ENCODE results near the gene TMX2.
A peak's percentile ranks its signal among the peaks of the same experiment; 100 is the strongest.

The TMX2 gene

DNA sequence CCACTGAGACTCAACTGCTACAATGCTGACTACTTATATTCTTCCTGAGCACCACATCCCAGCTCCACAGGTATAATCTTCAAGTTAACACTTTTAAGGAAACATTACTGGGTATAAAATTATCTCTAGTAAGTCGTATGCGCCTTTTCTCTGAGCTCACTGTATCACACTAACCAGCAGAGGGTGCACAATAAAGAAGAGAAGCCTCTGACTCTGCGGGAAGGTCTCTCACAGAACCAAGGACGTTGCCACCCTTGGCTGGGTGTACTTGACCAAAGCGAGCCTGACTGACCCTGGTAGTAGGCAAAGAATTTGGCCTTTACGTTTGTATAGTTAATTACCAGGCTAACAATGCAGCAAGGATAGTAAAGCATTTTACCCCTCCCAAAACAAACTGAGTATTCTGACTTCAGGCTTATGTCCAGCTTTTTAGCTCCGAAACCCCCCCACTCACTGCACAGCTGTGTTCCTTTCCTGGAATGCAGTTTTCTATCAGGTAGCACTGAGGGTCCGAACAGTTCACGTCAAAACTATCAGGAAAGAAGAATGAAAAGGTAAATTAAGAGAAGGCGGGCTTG lies 39.4 kb downstream of the TMX2 start, which contains the start of gene BTBD18:
BTBD18 (minus strand) TSS at position 144 of the 578 bp plus-strand sequence. CDS start 631 bp downstream, outside the sequence.
- FAIRE-seq (peak; percentile 80), DNase-seq (ENCODE audit: insufficient read length) (no peak)
- TF ChIP-seq POLR2A (IDR thresholded peaks at IDR 0.05; ENCODE audit: low read depth, low read length) (no peak), TAF1 (IDR thresholded peaks at IDR 0.05; ENCODE audit: borderline replicate concordance, low read depth, low read length) (no peak)

DNA sequence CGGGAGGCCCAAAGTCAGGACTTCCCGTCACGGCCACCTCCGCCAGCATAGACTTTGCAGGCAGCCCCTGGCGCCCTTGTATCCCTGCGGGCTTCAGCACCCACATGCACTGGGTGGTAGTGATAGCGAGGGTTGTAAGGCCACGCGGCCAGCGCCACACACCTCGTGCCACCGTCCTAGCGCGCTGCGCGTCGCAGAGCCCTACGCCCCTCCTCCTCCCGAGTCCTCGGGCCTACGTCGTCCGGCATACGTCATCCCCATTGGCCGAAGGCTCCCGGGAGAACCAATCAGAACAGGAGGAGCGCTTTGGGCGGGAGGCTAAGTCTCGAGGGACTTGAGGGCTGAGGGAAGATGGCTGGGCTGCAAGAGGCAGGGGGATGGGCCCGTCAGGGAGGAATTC lies 40.6 kb downstream of the TMX2 start:
- no peak for TF ChIP-seq TAF1 (IDR thresholded peaks at IDR 0.05; ENCODE audit: borderline replicate concordance, low read depth, low read length)
- no peak for TF ChIP-seq POLR2A (IDR thresholded peaks at IDR 0.05; ENCODE audit: low read depth, low read length)
- TF ChIP-seq POLR2AphosphoS5 (IDR thresholded peaks at IDR 0.05; ENCODE audit: low read depth, low read length): no peak
- DNase-seq (ENCODE audit: insufficient read length) (no peak), FAIRE-seq (no peak)

DNA sequence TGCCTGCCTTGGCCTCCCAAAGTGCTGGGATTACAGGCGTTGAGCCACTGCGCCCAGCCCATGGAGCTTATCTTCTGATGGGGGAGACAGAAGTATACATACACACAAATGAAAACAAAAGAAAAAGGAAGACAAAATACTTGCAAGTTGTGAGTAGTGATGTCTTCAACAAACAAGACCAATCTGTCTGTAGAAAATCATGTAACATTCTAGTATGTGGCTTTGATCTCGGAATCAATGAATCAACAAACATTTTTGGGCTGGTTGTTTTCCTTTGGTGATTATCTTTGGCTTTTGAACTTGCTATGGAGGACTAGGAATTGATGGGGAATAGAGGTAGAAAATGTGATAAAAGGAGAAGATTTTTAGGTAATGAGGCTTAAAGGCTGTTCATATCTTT lies 45.8 kb downstream of the TMX2 start:
- no peak for DNase-seq (ENCODE audit: insufficient read length)
- TF ChIP-seq POLR2AphosphoS5 (IDR thresholded peaks at IDR 0.05; ENCODE audit: low read depth, low read length): no peak
- TF ChIP-seq POLR2A (IDR thresholded peaks at IDR 0.05; ENCODE audit: low read depth, low read length): no peak
- no peak for TF ChIP-seq TAF1 (IDR thresholded peaks at IDR 0.05; ENCODE audit: borderline replicate concordance, low read depth, low read length)
- no peak for FAIRE-seq

DNA sequence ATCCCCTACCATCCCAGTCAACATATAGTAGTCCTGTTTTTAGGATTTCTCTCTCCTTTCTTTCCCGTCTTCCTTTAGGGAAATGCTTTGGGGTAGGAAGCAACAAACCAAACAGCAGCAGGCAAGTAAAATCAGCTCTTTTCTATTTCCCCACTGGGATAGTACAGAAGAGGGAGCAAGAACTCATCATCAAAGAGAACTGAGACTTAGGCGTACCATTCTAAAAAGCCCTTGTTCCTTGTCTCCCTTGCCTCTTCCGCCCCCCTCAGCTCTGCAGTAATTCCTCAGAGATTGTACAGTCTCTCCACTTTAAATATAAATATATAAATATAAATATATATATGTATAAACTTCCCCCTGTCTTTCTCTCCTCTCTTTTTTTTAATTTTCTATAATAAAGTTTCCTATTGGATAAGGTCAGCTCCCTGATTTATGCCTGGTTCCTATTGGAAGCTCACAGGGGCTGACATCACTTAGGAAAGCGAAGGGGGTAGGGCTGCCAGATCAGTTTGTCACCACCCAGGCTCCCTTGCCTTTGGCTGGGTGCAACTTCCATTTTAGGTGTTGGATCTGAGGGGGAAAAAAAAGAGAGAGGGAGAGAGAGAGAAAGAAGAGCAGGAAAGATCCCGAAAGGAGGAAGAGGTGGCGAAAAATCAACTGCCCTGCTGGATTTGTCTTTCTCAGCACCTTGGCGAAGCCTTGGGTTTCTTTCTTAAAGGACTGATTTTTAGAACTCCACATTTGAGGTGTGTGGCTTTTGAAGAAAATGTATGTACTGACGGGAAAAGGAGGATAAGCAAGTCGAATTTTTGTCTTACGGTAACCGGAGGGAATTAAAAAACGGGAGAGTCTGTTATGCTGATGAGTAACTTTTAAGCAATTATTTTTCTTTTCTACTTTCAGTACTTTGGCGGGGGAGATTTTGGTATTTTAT lies 49.2 kb downstream of the TMX2 start, which contains the start of gene CTNND1:
CTNND1 (plus strand) TSS at position 502 of the 934 bp plus-strand sequence. CDS start 29,677 bp downstream, outside the sequence.
- TF ChIP-seq POLR2AphosphoS5 (IDR thresholded peaks at IDR 0.05; ENCODE audit: low read depth, low read length): no peak
- TF ChIP-seq POLR2A (IDR thresholded peaks at IDR 0.05; ENCODE audit: low read depth, low read length): peak; percentile 37; the same call in 1 of the 2 replicates
- FAIRE-seq (peak; percentile 61), DNase-seq (ENCODE audit: insufficient read length) (peak; percentile 59)

DNA sequence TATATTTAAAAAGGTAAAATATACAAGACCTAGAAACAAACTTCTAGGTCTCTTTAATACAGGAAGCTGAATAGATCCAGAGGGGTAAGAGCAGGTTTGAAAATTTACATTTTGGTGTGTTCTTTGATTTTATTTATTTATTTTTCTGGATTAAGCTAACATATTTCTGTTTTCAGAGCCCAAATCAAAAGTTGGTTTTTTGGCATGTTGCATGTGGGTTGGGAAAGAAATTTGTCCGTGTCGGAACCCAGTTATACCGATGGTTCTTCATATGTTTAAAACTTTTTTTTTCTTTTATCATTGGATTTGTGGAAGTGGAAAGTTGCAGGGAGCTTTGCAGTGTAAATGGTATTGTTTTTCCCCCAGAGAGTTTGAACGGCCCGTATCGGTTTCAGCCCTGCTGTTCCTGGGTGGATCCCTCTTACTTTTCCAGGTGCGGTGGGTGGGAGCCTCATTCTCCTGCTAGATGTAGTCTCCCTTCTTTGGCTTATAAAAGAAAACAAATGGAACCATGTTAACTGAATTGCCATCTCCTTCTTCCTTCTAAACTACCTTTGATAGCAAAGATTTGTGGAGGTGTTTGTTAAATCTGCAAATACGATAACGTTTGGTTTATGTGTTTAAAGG lies 50.0 kb downstream of the TMX2 start:
- TF ChIP-seq POLR2A (IDR thresholded peaks at IDR 0.05; ENCODE audit: low read depth, low read length): no peak
- TF ChIP-seq TAF1 (IDR thresholded peaks at IDR 0.05; ENCODE audit: borderline replicate concordance, low read depth, low read length): no peak
- TF ChIP-seq POLR2AphosphoS5 (IDR thresholded peaks at IDR 0.05; ENCODE audit: low read depth, low read length): no peak
- no peak for FAIRE-seq
- no peak for DNase-seq (ENCODE audit: insufficient read length)

DNA sequence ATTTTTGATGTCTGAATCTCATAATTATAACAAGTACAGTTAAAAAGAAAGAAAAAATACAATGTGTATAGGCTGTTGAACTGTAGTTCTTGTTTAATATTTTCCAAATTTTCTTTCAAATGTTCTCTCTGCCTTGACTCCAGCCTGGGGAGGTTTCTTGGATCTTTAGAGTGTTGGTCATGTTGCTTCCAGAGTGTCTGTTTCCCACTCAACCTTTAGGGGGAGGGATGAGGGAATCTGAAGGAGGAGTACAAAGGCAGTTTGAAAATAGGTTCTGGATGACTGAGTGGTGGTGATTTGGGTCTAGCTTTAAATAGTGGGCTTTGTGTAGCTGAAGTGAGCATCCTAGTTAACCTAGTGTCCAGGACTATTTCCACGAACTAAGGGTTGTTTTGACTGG lies 51.2 kb downstream of the TMX2 start:
- FAIRE-seq (no peak), DNase-seq (ENCODE audit: insufficient read length) (no peak)
- TF ChIP-seq POLR2AphosphoS5 (IDR thresholded peaks at IDR 0.05; ENCODE audit: low read depth, low read length): no peak
- no peak for TF ChIP-seq TAF1 (IDR thresholded peaks at IDR 0.05; ENCODE audit: borderline replicate concordance, low read depth, low read length)
- no peak for TF ChIP-seq POLR2A (IDR thresholded peaks at IDR 0.05; ENCODE audit: low read depth, low read length)

DNA sequence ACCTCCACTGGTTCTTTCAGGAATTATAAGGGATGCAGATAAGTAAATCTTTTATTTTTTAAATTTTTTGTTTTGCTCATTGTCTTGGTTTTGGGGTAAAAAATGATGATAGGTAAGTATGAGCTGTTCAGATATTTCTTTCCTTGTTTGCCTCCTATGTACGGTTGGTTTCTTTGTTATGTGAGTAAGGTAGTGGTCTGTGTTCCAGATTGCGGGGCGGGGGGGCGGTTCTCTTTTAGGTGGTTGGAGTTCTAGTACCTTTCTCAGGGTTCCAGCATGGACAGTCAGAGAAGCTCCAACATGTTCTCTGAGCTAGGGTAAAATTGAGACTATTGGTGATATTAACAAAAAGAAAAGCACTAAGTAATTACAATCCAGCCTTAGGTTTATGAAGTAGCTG lies 51.6 kb downstream of the TMX2 start:
- DNase-seq (ENCODE audit: insufficient read length) (no peak), FAIRE-seq (no peak)
- TF ChIP-seq POLR2A (IDR thresholded peaks at IDR 0.05; ENCODE audit: low read depth, low read length) (no peak), POLR2AphosphoS5 (IDR thresholded peaks at IDR 0.05; ENCODE audit: low read depth, low read length) (no peak), TAF1 (IDR thresholded peaks at IDR 0.05; ENCODE audit: borderline replicate concordance, low read depth, low read length) (no peak)

DNA sequence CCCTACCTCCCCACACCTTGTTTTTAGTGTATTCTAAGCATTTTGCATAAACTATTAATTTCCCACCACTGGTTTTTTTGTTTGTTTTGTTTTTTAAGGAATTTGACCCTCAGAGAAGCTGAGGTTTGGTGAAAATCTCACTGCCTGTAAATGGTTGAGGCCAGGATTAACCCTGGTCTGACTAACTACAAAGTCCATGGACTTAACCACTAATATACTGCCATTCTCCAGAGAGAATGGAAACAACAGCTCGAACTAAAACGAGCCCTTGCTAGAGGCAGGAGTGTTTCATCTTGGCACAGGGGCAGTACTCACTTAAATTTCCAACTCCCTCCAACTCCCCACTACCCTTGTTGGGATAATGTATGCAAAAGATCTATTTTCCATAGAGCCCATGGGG lies 52.2 kb downstream of the TMX2 start:
- DNase-seq (ENCODE audit: insufficient read length) (no peak), FAIRE-seq (no peak)
- no peak for TF ChIP-seq TAF1 (IDR thresholded peaks at IDR 0.05; ENCODE audit: borderline replicate concordance, low read depth, low read length)

DNA sequence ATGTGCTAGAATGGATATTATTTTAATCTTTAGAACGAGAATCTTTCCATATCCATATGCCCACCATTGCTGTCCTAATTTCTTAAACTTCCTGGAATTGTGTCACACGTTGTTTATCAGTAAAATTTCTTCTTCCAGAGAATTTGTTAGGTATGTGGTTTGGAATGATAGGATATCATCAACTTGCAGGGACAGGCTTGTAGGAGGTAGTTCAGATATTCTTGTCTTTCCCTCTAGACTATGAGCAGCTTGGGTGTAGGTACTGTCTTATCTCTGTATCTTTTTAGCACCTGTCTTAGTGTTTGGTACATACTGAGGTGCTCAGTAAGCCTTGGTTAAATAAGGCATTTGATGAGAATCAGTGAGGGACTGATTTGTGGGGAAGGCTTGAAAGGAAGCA lies 52.6 kb downstream of the TMX2 start:
- DNase-seq (ENCODE audit: insufficient read length): no peak
- TF ChIP-seq POLR2AphosphoS5 (IDR thresholded peaks at IDR 0.05; ENCODE audit: low read depth, low read length) (no peak), POLR2A (IDR thresholded peaks at IDR 0.05; ENCODE audit: low read depth, low read length) (no peak)
- no peak for FAIRE-seq

DNA sequence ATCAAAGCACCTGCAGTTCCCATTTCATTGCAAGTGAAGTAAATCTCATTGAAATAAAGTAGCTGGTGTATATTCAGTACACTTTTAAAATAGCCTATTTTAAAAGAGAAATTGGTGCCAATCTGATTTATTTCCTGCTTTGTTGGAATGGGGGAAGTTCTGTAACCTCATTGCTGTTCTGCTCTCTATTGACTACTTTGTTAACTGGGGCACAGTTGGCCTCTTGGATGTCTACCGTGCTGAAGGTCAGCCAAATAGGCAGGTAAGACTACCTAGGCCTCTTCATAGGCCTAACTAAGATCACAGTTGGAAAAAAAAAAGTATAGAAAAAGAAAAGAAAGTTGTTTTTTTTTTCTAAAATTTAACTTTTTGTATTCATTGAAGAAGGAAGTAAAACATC lies 58.4 kb downstream of the TMX2 start:
- TF ChIP-seq POLR2A (IDR thresholded peaks at IDR 0.05; ENCODE audit: low read depth, low read length) (no peak), TAF1 (IDR thresholded peaks at IDR 0.05; ENCODE audit: borderline replicate concordance, low read depth, low read length) (no peak), POLR2AphosphoS5 (IDR thresholded peaks at IDR 0.05; ENCODE audit: low read depth, low read length) (no peak)
- FAIRE-seq (no peak), DNase-seq (ENCODE audit: insufficient read length) (no peak)

DNA sequence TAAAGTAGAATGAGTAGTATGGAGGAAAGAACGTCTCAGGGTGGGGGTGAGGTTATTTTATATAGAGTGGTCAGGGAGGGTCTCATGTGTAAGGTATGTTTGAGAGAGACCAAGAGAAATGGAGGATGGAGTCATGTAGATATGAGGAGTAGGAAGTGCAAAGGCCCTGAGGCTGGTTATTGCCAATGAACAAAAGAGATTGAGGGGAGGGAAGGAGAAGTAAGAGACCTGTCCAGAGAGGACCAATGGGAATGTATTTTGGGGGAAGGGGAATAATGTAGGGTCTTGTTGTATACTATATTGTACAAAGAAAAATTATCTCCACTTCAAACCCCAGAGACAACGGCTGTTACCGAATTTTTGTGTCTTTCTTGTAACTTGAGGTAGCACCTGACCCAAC lies 59.0 kb downstream of the TMX2 start:
- DNase-seq (ENCODE audit: insufficient read length) (no peak), FAIRE-seq (no peak)
- TF ChIP-seq POLR2AphosphoS5 (IDR thresholded peaks at IDR 0.05; ENCODE audit: low read depth, low read length) (no peak), TAF1 (IDR thresholded peaks at IDR 0.05; ENCODE audit: borderline replicate concordance, low read depth, low read length) (no peak), POLR2A (IDR thresholded peaks at IDR 0.05; ENCODE audit: low read depth, low read length) (no peak)

DNA sequence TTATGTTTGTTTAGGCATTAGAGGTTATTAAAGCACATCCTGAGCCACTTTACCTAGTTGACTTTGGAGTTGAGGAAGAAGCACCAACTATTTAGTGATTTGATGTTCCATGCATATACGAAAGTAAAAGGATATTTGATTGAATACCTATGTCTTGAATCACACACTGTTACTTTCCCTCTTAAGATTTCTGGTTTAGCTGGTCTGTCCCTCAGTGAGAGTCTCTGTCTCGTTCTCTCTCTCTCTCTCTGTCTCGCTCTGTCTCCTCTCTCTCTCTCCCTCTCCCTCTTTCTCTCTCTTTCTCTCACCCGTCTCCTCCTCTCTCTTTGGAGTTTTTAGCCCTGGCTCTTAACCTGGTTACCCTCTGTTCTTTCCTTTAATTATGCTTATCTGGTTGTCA lies 60.2 kb downstream of the TMX2 start:
- no peak for FAIRE-seq
- DNase-seq (ENCODE audit: insufficient read length): no peak
- TF ChIP-seq POLR2AphosphoS5 (IDR thresholded peaks at IDR 0.05; ENCODE audit: low read depth, low read length): no peak
- no peak for TF ChIP-seq TAF1 (IDR thresholded peaks at IDR 0.05; ENCODE audit: borderline replicate concordance, low read depth, low read length)
- TF ChIP-seq POLR2A (IDR thresholded peaks at IDR 0.05; ENCODE audit: low read depth, low read length): no peak

All from GM12892 (cell line).